GM13976 (cell line): ENCODE data around the gene SLC35G6.

ENCODE experiments used
- DNase-seq: peaks from one replicate; pipeline ENCODE4 v3.0.0; 2012; ENCODE audit warnings: low spot score
- in situ Hi-C: fragments of 300-500 bp; cut with MboI; formaldehyde crosslinking; loops from one replicate; pipeline ENCODE4 v1.12.0; 2022; ENCODE audit warnings: low sequenced_read_pairs, mixed read lengths, inconsistent platforms; ENCODE audit not compliant: unreplicated experiment
- TF ChIP-seq, protein P1 (sequence below): IDR thresholded peaks from 2 replicates; pipeline ENCODE4 v1.5.1; 2012; ENCODE audit warnings: borderline replicate concordance, mild to moderate bottlenecking; ENCODE audit not compliant: insufficient read depth; ENCODE audit errors: extremely low read depth, missing control alignments, control extremely low read depth

SLC35G6 gene

DNA sequence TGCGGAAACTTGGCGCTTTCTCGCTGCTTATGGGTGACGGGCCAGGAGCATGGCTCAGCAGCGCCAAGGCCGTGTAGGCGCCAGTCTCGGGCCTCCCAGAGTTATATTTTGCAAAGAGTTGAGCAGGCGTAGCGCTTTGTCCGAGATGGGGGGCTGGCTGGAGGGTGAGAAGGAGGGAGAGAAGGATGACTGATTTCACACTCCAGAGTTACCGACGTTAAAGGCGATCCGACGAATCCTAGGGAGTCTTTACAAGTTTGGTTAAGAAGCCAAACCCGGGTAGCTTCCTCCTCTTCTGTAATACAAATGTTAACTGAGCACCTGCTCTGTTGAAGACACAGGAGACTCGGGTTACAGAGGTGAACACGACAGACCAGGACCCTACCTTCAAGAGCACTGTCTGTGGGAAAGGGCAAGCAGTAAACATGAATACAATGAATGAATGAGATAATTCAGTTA, 3.7 kb downstream of the SLC35G6 start:
- in situ Hi-C loops = no loop called here
- TF ChIP-seq, protein P1, sequence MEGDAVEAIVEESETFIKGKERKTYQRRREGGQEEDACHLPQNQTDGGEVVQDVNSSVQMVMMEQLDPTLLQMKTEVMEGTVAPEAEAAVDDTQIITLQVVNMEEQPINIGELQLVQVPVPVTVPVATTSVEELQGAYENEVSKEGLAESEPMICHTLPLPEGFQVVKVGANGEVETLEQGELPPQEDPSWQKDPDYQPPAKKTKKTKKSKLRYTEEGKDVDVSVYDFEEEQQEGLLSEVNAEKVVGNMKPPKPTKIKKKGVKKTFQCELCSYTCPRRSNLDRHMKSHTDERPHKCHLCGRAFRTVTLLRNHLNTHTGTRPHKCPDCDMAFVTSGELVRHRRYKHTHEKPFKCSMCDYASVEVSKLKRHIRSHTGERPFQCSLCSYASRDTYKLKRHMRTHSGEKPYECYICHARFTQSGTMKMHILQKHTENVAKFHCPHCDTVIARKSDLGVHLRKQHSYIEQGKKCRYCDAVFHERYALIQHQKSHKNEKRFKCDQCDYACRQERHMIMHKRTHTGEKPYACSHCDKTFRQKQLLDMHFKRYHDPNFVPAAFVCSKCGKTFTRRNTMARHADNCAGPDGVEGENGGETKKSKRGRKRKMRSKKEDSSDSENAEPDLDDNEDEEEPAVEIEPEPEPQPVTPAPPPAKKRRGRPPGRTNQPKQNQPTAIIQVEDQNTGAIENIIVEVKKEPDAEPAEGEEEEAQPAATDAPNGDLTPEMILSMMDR = no peak
- no peak for DNase-seq

DNA sequence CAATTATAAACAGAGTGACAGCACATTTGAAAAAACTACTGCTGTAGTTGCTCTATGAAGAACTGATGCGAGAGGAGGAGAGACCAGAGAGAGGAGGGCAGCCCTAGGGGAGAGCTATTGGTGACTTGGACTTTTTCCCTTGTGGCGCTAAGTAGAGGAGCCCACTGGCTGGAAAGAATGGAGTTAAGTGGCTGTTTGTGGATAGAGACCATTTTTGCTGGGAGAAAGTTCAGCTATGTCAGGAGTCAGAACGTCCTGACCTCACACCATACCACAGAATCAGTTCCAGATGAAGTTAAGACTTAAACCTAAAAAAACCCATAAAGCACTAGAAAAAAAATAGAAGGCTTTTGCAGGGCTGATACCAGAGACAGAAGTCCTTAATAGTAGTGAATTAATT, 4.9 kb downstream of the SLC35G6 start:
- DNase-seq = no peak
- TF ChIP-seq, protein P1 = no peak
- in situ Hi-C loops = no loop called here

DNA sequence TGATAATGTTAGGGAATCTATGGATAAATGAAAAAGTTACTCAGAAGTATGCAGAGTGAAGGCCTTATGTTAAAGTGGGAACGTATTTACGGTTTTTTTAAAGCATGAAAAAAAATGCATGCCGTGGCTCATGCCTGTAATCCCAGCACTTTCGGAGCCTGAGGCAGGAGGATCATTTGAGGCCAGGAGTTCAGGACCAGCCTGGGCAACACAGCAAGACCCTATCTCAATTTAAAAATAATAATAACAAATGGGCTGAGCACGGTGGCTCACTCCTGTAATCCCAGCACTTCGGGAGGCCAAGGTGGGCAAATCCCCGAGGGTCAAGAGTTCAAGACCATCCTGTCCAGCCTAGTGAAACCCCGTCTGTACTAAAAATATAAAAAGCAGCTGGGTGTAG, 8.9 kb downstream of the SLC35G6 start:
- in situ Hi-C loops = no loop called here
- no peak for DNase-seq
- TF ChIP-seq, protein P1 = no peak

DNA sequence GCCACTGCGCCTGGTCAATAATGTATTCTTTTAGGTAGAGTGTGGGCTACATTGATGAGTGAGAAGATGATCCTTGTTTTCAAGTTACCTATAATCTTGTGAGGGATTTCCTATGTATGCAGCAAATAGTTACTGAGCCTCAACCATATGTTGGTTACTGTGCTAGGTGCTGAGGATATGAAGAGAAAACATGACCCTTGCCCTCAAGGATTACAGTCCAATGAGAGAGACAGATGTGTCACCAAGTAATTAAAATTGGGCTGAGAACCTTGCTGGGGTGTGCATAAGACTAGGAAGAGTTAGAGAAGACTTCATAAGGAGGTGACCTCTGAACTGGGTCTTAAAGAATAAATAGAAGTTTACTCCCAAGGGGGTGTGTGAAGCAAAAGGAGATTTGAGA, 10.3 kb downstream of the SLC35G6 start:
- in situ Hi-C loops = no loop called here
- TF ChIP-seq, protein P1 = no peak
- no peak for DNase-seq

DNA sequence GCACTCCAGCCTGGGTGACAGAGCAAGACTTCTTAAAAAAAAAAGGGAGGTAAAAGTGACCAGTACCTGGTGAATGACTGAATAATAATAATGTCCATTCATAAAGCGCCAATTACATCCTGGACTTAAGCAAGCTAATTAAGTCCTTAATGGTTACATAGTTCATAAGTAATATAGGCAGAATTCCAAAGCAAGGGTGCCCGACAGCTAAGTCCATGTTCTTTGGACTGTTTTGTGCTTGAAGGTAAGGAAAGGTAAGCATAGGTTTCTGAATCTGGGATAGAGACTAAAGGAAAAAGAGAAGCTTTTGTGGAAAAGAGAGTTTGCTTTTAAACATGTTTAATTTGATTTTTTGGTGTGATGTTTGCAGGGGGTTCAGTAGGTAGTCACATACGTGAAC, 12.7 kb downstream of the SLC35G6 start:
- TF ChIP-seq, protein P1 = no peak
- no peak for DNase-seq
- in situ Hi-C loops = no loop called here

DNA sequence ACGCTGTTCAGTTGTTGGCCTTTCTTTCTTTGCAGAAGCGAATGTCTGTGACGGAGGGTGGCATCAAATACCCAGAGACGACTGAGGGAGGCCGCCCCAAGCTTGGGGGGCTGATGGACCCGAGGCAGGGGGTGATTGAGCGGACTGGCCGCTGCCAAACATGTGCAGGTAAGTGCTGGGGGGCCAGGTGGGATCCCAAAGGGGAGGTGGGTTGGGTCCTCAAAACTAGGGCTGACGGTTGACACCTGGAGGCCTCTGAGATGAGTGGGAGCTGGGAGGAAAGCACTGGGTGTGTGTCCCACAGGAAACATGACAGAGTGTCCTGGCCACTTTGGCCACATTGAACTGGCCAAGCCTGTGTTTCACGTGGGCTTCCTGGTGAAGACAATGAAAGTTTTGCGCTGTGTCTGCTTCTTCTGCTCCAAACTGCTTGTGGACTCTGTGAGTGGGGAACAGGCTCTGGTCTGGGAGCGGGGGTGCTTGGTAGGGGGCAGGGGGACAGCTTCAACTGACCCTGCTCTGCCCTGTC, 14.7 kb downstream of the SLC35G6 start:
- DNase-seq = no peak
- TF ChIP-seq, protein P1 = no peak
- in situ Hi-C loops = no loop called here
